Parathyroid adenoma (tissue), 2 donors: ENCODE measurements around the gene SS18L1.

Source experiments
- H2AFZ ChIP-seq: fragments of 300-600 bp; sonication (generic); one replicate; pipeline ENCODE4 v1.7.0; 2017; ENCODE audit warnings: antibody characterized with exemption, mild to moderate bottlenecking
- H3K27ac ChIP-seq: fragments of 300-600 bp; sonication (generic); one replicate; pipeline ENCODE4 v1.7.0; 2017
- H3K27me3 ChIP-seq: fragments of 300-600 bp; sonication (generic); one replicate; pipeline ENCODE4 v1.7.0; 2017; ENCODE audit warnings: low read length; ENCODE audit not compliant: control insufficient read depth, insufficient read depth
- H3K36me3 ChIP-seq: fragments of 300-600 bp; sonication (generic); one replicate; pipeline ENCODE4 v1.7.0; 2017; ENCODE audit warnings: low read length; ENCODE audit not compliant: control insufficient read depth, insufficient read depth
- H3K4me1 ChIP-seq: fragments of 300-600 bp; sonication (generic); one replicate; pipeline ENCODE4 v1.7.0; 2017; ENCODE audit warnings: control low read depth
- H3K4me2 ChIP-seq: fragments of 300-600 bp; sonication (generic); one replicate; pipeline ENCODE4 v1.7.0; 2017; ENCODE audit warnings: low read length
- H3K4me3 ChIP-seq: fragments of 300-600 bp; sonication (generic); one replicate; pipeline ENCODE4 v1.7.0; 2017; ENCODE audit warnings: low read depth, low read length
- H3K79me2 ChIP-seq: fragments of 300-600 bp; sonication (generic); one replicate; pipeline ENCODE4 v1.7.0; 2017; ENCODE audit warnings: control low read depth
- H3K9ac ChIP-seq: fragments of 300-600 bp; sonication (generic); one replicate; pipeline ENCODE4 v1.7.0; 2017; ENCODE audit warnings: mild to moderate bottlenecking
- H3K9me3 ChIP-seq: fragments of 300-600 bp; sonication (generic); one replicate; pipeline ENCODE4 v1.7.0; 2017; ENCODE audit warnings: low read length; ENCODE audit not compliant: control insufficient read depth
- TF ChIP-seq, protein P1 (sequence below): fragments of 300-600 bp; sonication (generic); IDR thresholded peaks from one replicate; pipeline ENCODE4 v1.7.0; 2017; ENCODE audit warnings: antibody characterized with exemption, mild to moderate bottlenecking
- donor health status: primary hyperparathyroidism.

SS18L1 gene

DNA sequence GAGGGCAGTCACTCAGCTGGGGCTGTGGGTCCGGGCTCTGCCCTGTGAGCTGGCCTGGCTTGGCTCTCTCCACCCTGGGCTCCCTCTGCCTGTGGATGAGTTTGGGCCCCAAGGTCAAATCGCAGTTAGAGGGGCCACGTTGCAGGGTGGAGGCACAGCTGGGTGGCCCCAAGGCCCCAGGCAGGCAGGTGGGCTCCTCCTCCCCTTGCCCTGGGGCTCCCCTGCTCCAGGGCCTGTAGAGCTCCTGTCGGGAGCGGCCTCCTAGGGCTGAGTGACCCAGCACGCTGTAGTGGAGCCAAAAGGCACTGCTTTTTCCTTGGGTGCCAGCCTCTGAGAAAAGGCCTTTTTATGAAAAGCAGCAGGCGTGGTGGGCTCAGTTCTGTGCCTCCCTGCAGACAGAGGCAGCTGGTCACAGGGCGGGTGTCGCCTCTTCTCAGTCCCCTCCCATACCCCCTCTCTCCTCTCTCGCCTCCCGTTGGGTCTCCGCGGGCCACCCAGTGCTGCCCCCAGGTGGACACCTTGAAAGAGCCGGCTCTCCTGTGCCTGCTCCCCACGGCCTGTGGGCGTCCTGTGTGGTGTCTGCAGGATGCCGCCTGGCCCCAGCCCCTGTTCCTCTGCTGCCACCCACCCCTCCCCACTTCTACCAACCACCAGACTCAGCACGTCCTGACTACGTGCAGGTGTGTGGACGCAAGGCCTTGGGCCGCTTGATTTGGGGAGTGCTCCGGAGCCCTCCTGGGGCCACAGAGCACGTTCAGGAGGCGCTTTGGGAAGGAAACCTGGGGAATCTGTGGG, 13.2 kb downstream of the SS18L1 start:
- H3K4me2 ChIP-seq = no peak overlapping the region
- H3K9me3 ChIP-seq = no peaks in the 10 kb centered on the region
- H3K27me3 ChIP-seq = no peaks in the 10 kb centered on the region
- TF ChIP-seq, protein P1, sequence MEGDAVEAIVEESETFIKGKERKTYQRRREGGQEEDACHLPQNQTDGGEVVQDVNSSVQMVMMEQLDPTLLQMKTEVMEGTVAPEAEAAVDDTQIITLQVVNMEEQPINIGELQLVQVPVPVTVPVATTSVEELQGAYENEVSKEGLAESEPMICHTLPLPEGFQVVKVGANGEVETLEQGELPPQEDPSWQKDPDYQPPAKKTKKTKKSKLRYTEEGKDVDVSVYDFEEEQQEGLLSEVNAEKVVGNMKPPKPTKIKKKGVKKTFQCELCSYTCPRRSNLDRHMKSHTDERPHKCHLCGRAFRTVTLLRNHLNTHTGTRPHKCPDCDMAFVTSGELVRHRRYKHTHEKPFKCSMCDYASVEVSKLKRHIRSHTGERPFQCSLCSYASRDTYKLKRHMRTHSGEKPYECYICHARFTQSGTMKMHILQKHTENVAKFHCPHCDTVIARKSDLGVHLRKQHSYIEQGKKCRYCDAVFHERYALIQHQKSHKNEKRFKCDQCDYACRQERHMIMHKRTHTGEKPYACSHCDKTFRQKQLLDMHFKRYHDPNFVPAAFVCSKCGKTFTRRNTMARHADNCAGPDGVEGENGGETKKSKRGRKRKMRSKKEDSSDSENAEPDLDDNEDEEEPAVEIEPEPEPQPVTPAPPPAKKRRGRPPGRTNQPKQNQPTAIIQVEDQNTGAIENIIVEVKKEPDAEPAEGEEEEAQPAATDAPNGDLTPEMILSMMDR = peak; percentile 68
- no peak overlapping the region for H3K9ac ChIP-seq
- no peak overlapping the region for H2AFZ ChIP-seq
- no peaks in the 10 kb centered on the region for H3K36me3 ChIP-seq
- H3K4me1 ChIP-seq = peaks cover 3% of the 10 kb centered on the region
- no peak overlapping the region for H3K4me3 ChIP-seq
- H3K27ac ChIP-seq = no peak overlapping the region
- H3K79me2 ChIP-seq = peaks cover 47% of the 10 kb centered on the region

DNA sequence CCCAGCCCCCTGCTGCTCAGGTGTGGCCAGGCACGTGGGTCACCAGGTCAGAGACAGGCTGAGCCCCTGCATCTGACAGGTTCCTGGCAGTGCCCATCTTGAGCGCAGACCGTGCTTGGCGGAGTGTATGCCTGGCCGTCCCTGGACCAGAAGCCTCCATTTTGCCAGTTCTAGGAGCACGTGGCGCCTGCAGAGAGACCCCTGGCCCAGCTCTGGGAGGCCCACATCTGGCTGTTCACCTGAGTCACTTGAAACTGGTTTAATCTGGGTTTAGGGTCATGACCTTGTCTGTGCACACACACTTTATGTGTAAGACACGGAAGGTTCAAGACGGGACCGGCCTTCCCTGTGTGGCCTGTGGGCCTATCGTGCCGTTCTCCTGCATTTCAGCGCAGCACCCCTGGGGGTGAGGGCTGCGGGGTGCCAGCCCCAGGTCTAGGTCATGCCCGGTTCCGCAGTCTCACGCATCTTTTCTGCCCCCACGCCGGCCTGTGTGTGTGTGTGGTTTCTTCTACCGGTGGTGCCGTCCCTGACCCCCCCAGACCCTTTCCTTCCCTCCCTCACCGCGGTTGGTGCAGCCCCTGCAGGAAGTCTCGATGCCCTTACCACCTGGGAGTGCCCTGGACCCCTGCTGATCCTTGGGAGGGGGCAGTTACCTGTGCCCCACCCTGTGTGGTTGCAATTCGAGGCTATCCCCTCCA, 14.0 kb downstream of the SS18L1 start:
- H3K36me3 ChIP-seq = no peaks in the 10 kb centered on the region
- H2AFZ ChIP-seq = no peak overlapping the region
- no peak overlapping the region for H3K27ac ChIP-seq
- no peak overlapping the region for H3K4me2 ChIP-seq
- H3K9me3 ChIP-seq = no peaks in the 10 kb centered on the region
- TF ChIP-seq, protein P1 = no peak
- H3K9ac ChIP-seq = no peak overlapping the region
- H3K27me3 ChIP-seq = no peaks in the 10 kb centered on the region
- H3K4me3 ChIP-seq = no peak overlapping the region
- H3K79me2 ChIP-seq = peaks cover 39% of the 10 kb centered on the region
- peaks cover 3% of the 10 kb centered on the region for H3K4me1 ChIP-seq

DNA sequence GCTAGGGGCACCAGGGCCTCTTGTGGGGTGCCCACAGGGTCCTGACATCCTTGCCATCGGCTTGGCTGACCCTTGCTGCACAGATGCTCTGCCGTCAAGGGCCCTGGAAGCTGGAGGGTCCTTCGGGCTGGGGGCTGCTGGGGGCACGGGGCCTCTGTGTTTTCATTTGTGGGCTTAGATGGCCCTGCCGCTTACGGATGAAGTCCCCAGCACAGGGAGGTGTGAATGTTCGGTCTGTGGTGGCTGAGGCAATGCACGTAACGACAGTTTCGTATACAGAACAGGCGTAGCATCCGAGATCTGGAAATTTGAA, 14.5 kb downstream of the SS18L1 start:
- H3K79me2 ChIP-seq = peaks cover 36% of the 10 kb centered on the region
- TF ChIP-seq, protein P1 = no peak
- H3K36me3 ChIP-seq = no peaks in the 10 kb centered on the region
- peaks cover 3% of the 10 kb centered on the region for H3K4me1 ChIP-seq
- no peaks in the 10 kb centered on the region for H3K27me3 ChIP-seq
- H3K9ac ChIP-seq = no peak overlapping the region
- H3K4me3 ChIP-seq = no peak overlapping the region
- H3K9me3 ChIP-seq = no peaks in the 10 kb centered on the region
- H3K4me2 ChIP-seq = no peak overlapping the region
- no peak overlapping the region for H2AFZ ChIP-seq
- H3K27ac ChIP-seq = no peak overlapping the region

DNA sequence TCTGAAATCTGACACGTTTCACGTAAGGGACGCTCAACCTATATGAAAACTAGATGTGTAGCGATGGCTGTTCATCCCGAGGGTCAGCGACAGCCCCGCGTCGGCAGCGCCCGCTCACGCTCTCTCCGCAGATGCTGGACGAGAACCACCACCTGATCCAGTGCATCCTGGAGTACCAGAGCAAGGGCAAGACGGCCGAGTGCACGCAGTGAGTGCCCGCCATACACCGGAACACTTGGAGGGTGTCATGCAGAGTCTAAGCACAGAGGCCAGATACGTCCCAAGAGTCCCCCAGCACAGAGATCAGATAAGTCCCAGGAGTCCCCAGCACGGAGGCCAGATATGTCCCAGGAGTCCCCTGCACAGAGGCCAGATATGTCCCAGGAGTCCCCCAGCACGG, 15.0 kb downstream of the SS18L1 start:
- Histone ChIP-seq H2AFZ (no peak overlapping the region), H3K27ac (no peak overlapping the region), H3K4me3 (no peak overlapping the region), H3K36me3 (no peaks in the 10 kb centered on the region), H3K9me3 (no peaks in the 10 kb centered on the region), H3K4me1 (peaks cover 3% of the 10 kb centered on the region), H3K27me3 (no peaks in the 10 kb centered on the region), H3K9ac (no peak overlapping the region), H3K79me2 (peaks cover 34% of the 10 kb centered on the region), H3K4me2 (no peak overlapping the region)
- TF ChIP-seq, protein P1 = no peak

DNA sequence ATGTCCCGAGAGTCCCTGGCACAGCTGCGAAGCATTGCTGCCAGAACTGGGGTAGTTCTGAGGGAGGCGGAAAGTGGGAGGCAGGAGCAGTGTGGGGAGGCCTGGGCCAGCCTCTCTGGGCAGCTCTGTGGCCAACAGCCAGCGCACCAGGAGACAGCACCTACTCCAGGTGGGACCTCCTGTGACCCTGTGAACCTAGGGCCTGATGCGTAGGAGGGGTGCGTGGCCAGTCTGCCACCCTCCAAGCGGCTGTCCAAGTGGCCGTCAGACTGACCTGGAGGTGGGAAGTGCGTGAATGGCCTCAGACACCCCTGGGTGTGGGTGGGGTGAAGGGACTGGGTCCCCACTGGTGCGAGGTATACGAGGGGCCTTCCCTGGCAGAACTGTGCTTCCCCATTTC, 15.5 kb downstream of the SS18L1 start:
- no peaks in the 10 kb centered on the region for H3K36me3 ChIP-seq
- H3K9ac ChIP-seq = no peak overlapping the region
- no peak overlapping the region for H3K4me2 ChIP-seq
- H3K9me3 ChIP-seq = no peaks in the 10 kb centered on the region
- H3K4me3 ChIP-seq = no peak overlapping the region
- peaks cover 34% of the 10 kb centered on the region for H3K79me2 ChIP-seq
- H3K27ac ChIP-seq = no peak overlapping the region
- no peaks in the 10 kb centered on the region for H3K27me3 ChIP-seq
- H3K4me1 ChIP-seq = peaks cover 3% of the 10 kb centered on the region
- no peak overlapping the region for H2AFZ ChIP-seq
- TF ChIP-seq, protein P1 = no peak
